ENCODE data around the gene EMP3.

DNA sequence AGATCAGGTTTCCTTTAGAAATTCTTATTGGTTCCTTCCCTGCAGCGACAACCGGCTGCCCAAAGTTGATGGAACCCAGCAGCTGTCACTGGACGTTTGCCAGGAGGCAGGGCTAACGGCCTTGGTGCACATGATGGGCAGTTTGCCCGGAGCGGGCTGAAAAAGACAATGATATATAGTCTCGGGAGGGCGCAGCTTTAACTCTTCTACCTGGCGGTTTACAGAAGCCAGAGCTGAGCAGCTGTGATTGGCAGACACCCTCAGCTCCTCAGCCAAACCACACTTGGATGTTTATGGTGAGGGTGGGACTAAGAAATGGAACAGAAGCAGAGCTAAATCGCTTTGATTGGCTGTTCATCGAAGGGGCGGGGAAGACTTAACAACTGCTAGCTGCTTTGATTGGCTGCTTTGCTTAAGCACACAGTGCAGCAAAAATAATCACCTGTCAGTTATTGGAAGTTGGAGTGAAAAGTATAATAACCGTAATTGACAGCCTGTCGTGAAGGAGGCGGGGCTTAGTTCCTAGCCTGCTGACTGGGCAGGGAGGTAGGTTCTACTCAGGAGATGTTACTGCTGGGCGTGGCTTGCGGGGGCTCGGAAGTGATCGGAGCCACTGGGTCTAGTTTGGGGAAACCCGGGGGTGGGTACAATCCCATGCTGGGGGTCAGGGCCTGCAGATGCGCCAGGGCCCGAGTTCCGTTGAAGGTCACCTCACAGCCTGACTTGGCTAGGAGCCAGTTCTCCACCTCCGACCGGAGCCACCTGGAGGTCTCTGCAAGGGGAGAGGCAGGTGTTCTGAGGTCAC, 7.5 kb downstream of the EMP3 start:
- TF ChIP-seq, protein P1, sequence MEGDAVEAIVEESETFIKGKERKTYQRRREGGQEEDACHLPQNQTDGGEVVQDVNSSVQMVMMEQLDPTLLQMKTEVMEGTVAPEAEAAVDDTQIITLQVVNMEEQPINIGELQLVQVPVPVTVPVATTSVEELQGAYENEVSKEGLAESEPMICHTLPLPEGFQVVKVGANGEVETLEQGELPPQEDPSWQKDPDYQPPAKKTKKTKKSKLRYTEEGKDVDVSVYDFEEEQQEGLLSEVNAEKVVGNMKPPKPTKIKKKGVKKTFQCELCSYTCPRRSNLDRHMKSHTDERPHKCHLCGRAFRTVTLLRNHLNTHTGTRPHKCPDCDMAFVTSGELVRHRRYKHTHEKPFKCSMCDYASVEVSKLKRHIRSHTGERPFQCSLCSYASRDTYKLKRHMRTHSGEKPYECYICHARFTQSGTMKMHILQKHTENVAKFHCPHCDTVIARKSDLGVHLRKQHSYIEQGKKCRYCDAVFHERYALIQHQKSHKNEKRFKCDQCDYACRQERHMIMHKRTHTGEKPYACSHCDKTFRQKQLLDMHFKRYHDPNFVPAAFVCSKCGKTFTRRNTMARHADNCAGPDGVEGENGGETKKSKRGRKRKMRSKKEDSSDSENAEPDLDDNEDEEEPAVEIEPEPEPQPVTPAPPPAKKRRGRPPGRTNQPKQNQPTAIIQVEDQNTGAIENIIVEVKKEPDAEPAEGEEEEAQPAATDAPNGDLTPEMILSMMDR (IDR thresholded peaks at IDR 0.05; ENCODE audit: low read depth, low read length), result no peak
- TF ChIP-seq EZH2phosphoT487 (IDR thresholded peaks at IDR 0.05; ENCODE audit: low read depth), result no peak

Measured in OCI-LY3 (cell line).